ENCODE results near the gene PLPP1.
A peak's percentile ranks its signal among the peaks of the same experiment; 100 is the strongest.

PLPP1 gene

DNA sequence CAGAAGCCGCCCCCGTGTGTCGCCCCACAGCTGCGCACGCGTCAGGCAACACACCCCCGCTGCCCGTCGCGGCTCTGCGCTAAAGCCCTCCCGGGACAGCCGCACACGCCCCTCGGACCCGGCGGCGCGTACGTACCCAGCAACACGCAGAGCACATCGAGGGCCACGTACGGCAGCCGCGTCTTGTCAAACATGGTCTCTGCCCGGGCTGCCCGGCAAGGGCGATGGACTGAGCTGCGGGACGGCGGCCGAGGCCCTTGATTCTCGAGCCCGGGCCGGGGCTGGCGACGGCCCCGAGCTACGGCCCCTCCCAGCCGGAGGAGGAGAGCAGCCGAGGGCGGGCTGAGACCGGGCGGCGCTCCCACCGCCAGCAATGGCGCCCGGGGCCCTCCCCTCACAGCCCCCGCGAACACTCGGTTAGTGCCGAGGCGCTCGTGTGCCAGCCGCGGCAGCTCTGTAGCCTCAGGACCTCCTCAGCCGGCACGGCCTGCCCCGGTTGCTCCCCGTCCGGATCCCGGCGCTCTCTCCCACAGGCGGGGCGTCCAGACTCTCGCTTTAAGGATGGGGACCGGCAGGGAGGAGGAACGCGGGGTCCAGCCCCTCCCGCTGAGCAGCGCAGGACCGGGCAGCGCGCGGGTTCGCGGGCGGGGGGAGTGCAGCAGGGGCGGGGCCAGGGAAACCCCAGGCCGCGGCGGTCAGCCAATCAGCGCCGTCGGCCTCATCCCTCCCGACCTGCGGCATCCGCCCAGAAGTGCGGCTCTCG is at the start of gene PLPP1:
PLPP1 (minus strand) TSS at position 529 of the 763 bp plus-strand sequence; CDS start at position 194, 335 bp downstream.
- DNase-seq = peak; percentile 96

DNA sequence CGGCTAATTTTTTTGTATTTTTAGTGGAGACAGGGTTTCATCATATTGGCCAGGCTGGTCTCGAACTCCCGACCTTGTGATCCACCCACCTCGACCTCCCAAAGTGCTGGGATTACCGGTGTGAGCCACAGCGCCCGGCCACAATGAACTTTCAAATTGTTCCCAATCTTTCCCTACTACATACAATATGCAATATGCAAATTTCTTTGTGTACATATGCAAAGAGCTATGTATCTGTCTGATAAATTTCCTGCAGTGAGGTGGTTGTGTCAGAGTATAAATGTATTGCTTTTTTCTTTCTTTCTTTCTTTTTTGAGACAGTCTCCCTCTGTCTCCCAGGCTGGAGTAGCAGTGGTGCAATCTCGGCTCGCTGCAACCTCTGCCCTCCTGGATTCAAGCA is 48.8 kb upstream of the PLPP1 start:
- DNase-seq = no peak

DNA sequence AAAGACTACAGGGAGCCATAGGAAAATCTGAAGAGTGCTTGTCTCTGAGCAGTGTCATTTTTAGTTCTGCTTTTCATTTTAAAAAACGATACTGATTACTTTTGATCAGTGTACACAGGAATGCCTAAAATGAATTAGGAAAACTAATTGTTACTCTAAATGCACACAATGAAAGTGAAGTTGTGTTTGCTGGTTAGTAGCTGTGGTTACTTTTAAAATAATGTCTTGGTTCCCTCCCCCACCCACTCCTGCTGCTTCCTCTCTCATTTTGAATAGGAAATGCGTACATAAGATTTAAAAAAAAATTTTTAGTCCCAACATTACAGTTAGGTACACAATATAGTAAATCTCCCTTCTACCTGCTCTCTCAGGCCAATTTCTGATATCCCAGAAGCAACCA is 47.5 kb upstream of the PLPP1 start:
- DNase-seq = no peak

DNA sequence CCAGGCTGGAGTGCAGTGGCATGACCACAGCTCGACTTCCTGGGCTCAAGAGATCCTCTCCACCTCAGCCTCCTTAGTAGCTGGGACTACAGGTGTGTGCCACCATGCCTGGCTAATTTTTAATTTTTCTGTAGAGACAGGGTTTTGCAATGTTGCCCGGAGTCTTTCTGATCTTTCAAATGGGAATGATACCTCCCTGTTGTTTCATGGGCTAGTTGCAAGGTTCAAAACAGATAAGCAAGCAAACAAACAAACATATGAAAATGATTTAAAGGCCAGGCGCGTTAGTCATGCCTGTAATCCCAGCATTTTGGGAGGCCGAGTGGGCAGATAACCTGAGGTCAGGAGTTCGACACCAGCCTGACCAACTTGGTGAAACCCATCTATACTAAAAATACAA is 45.3 kb upstream of the PLPP1 start:
- DNase-seq = no peak

DNA sequence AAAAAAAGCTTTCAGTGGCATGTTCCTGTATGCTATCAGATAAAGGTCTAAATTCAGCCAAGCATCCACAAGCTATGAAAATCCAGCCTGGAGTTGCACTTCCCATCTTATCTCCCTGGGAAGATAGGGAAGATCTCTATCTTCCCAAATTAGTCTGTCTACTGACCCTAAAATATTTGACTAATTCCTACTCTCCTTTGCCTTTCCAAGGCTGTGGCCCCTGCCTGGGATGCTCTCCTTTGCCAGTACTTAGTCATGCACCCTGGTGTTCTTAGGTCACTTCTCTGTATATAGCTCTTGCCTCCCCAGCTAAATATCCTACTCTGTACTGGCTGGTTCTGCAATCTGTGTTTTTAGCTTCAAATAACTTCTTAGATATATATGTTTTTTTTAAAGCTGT is 44.0 kb upstream of the PLPP1 start:
- peak; percentile 13 for DNase-seq

DNA sequence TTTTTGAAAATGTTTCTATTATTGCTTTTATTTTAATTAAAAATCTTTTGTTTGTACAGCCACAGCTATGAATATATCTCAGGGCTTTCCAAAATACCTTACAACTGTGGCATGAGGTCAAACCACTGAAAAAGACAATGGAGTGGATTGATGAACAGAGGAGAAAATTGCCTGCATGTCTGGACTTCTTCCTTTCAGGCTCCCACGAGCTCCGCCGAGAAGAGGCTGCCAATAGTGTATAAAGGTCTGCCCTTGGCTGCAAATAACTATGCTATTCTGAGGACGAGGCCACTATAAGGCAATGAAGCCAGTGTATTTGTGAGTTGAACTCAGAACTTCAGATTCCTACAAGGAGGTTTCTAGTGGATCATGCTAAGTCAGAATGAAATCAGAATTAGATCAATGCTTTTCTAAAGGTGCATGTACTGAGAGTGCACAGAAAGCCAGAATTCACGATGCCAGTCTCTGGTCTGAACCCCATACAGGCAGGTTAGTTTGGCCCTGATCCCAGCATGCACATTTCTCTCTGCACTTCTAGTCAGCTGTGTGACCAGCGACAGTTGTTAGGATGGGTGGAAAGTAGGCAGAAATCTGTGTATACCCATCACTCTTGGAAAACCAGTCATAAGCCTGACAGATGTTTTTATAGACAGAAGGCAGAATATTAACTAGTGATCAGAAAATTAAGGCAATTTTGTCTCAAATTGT is 42.7 kb upstream of the PLPP1 start:
- DNase-seq = peak; percentile 75

DNA sequence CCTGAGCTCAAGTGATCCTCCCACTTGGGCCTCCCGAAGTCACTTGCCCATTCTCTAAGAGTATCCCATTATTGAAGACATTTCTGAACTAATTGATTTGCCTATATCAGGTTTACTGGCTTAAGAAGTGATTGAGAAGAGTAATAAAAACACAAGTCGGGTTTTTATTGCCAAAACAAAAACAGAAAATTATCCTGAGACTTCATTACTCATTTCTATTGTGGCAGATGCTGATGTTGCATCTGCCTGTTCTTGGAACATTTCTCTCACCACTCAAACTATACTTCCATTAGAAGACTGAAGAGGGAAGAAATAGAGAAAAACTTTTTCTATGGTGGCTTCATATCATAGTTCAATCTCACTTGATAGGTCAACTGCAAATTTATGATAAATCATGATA is 41.9 kb upstream of the PLPP1 start:
- no peak for DNase-seq

DNA sequence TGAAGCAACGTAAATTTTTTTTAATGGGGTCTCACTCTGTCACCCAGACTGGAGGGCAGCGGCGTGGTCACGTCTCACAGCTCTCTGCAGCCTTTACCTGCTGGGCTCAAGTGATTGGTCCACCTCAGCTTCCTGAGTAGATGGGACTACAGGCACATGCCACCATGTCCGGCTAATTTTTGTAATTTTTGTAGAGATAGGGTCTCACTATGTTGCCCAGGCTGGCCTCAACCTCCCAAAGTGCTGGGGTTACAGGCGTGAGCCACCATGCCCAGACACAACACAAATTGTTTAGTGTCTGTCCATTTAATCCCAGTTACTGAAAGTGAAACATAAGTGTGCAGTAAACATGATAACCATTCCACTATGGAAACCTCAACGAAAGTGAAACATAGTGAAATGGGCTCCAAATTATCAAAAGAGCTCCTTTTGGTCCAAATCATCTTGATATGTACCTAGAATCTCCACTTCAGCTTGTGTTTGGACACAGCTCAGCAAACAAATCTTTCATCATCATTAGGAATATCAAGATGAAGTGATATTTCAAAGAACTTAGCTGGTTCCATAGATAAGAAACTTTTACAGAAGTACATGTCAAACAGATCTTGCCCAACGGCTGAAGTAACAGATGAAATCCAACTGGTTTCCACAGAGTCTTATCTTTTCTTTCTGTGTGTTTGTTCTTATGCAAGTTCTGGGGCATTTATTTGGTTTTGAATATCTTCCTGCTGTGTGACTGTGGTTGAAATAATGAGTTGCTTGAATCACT is 41.2 kb upstream of the PLPP1 start:
- no peak for DNase-seq

DNA sequence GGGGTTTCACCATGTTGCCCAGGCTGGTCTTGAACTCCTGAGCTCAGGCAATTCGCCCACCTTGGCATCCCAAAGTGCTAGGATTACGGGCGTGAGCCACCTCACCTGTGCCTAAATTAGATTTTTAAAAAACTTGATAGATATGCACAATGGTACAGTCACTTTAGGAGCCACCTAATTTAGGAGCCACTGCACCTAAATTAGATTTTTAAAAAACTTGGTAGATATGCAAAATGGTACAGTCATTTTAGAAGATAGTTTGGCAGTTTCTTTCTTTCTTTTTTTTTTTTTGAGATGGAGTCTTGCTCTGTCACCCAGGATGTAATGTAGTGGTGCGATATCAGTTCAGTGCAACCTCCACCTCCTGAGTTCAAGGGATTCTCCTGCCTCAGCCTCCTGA is 37.8 kb upstream of the PLPP1 start:
- no peak for DNase-seq

DNA sequence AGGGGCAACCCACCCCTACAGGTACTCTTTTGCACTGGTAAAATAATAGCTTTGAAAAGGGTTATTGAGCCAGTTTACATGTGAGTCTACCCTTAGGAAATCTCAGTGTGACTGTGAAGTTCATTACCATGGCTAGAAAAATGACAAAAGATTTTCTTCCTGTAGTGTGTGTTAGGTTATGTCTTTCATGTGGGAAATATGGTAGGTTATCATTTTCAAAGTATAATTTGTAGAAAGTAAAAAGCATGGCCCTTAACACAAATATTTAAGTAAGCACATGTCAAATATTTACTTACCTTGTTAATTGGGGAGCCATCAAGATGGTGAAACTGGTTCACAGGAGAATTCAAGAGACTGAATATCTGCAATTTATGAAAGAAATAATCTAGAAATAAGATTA is 37.3 kb upstream of the PLPP1 start:
- peak; percentile 89 for DNase-seq

DNA sequence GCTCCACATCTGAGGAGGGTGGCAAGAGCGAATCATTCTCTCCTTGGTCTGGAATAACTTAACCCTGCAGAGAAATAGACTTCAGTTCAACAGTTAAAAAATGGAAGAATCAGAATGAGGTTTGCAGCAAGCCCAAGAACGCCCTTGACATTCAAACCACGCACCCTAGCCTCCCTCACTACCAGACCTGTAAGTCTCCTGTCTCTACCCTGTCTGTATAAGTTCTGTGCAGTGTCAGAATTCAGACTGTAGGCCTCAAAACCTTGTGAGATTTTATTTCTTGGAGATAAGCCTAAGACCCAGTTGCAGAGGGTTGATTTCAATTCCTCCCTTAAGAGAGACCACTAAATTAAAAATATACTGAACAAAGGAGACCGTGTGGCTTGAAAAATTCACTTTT is 35.8 kb upstream of the PLPP1 start:
- DNase-seq = peak; percentile 21

DNA sequence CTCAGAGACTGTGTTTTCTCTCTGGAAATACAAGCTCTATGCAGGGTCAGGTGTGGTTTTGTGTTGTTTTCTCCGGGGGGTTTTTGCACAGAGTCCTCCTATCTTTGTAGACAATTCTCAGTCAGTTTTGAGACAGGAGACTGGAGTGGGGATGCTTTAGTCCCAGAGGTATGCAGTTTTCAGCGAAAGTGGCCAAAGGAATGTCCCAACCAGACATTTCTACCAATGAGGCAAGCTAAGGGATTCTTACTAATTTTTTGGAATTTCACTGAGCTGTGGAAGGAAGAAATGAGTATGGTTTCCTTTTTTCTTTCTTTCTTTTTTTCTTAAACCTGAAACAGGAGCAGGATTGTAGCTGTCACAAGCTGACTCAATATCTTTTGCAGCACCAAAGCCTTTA is 35.3 kb upstream of the PLPP1 start:
- no peak for DNase-seq

DNA sequence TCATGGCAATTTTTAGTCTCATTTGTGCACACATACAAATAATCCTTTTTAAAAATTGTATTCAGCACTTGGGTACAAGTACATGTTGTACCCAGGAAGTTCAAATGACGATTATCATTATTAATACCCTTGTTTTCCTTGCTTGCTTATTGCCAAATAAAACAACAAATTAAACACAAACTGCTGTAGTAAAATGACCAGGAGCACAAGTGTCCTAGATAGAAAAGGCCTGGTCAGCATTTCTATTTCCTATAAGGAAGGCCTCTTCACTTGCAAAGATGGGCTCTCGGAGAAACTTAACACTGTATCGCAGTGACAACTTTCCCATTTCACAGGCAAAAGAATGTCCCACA is 34.7 kb upstream of the PLPP1 start:
- no peak for DNase-seq

DNA sequence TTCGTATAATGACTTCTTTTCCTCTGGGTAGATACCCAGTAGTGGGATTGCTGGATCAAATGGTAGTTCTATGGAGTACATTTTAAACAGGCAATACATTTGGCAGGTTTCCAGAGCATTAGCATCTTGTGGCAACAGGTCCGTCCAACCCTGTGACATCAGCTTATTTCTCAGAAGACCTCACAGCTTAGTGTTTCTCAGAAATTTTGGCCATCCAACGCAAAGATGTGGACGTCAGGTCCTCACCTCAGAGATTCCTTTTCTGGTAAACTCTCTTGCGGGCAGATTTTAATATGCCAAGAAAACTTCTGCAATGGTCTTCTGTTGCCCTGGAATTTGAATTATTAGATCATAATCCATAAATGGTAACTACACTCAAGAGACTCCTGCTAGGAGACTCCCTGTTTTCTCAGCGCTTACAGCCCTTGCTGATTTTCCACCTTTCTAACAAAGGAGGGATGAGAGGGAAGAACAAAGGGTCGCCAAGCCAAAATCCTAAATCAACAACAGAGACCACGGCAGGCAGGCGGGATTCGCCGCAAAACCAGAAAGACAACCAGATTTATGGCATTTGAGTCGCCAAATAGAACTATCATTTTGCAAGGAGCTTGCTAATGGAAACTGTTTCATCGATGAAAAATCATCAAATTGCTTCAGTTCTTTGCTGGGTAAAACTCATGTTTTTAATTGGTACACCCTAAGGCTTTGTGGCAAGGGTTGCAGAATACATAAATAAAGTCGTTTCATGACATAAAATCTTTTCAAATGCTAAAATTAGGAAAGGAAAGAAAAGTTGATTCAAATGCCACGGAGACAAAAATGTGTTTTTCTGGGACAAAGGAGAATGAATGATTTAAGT is 34.1 kb upstream of the PLPP1 start:
- peak; percentile 46 for DNase-seq

DNA sequence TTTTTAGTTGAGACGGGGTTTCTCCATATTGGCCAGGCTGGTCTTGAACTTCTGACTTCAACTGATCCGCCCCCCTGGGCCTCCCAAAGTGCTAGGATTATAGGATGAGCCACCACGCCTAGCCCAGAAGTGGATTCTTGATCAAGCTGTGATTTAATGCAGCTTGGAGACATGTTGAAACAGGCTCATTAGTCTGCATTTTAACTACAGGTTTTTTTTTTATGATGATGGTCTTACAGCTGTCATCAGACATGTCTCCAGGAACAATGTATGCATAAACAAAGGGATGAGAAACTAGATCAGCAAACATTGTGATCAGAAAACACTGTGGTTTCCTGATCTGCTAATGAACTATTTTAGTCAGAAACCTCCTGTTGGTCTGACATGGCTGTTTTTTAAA is 30.0 kb upstream of the PLPP1 start:
- peak; percentile 87 for DNase-seq

DNA sequence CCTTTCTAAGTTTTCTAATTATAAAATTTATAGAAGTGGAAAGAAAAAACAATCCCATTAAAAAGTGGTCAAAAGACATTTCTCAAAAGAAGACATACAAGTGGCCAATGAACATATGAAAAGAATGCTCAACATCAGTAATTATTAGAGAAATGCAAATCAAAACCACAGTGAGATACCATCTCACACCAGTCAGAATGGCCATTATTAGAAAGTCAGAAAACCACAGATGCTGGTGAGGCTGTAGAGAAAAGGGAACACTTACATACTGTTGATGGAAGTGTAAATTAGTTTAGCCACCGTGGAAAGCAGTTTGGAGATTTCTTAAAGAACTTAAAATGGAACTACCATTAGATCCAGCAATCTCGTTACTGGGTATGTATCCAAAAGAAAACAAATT is 23.7 kb upstream of the PLPP1 start:
- DNase-seq = no peak

DNA sequence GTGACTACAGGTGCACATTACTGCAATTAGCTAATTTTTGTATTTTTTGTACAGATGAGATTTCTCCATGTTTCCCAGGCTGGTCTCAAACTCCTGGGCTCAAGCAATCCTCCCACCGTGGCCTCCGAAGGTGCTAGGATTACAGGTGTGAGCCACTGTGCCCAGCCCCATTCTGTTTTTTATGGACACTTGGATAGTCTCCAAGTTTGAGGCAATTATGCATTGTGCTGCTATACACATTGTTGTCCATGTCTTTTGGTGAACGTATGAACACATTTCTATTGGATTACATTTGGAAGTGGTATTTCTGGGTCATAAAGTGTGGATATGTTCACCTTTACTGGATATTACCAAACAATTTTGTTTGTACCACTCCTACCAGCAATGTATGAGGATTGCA is 22.4 kb upstream of the PLPP1 start:
- peak; percentile 88 for DNase-seq

DNA sequence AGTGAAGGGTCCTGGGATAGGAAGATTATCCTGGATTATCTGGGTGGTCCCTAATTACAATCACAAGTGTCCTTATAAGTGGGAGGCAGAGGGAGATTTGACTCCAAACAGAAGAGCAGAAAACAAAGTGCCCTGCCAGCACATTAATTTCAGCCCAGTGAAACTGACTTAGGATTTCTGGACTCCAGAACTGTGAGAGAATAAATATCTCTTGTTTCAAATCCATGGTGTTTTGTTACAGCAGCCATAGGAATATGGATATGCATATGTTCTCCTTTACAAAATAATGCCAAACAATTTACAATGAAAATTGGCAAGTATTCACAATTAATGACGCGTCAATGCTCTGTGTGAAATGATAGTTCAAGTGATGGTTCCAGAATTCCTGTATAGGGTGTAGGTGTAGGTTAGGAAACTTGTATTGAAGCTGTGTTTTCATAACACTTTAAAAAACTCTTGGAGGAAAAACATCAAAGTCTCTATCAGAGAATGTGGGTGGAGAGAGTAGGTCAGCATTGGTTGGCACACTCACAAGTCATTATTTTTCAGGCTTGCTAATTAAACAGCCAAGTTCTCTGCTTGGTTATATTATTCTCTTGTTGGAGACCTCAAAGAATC is 19.9 kb upstream of the PLPP1 start:
- peak; percentile 33 for DNase-seq

DNA sequence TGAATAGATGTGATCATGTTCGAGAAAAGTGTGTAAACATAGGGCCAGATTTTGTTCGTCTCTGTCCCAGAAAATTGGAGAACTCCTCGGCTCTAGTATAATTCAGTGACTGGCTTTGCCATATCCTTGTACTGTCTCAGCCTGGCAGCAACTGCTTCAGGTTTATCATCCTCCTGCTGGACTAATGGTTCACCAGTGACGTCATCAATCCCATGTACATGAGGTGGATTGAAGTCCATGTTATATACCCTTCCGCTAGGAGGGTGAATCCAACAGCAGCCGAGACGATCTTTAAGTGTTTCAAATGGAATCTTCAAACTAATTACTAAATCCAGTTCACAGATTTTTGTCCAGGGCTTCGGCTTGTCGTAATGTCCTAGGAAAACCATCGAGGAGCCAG is 17.1 kb upstream of the PLPP1 start:
- no peak for DNase-seq

DNA sequence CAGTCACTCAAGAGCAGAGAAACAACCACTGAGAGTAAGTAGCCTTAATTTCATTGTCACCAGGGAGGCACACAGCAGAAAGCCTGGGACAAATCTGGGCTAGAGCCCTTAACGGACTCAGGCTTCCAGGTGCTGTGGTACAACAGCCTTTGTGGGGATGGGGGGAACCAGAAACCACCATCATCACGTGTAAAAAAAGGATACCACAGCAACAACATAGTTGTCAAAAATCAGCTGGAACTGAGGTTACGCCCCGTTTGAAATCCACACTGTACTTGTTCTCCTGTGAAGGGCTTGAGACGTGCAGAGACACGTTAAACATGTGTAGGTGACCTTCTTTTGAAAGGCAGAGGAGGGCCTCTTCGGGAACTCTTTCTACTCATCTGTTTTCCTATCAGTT is 16.6 kb upstream of the PLPP1 start:
- peak; percentile 31 for DNase-seq

DNA sequence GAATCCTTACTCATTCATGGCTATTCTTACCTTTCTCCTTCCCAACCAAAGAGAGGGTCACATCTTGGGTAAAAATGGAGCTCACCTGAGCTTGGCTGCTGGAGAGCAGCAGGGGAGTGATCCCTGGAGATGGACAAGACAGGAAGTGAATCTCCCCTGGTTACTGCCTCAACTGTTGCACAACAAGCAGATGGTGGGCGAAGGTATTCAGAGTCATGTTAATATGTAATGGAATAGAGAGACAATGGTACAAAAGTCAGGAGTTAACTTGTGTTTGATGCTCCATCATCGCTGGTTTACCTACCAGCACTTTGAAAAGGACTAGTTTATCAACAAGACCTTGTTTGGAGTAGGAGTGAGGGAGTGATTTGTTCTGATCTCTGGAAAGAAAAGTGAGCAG is 13.0 kb upstream of the PLPP1 start:
- peak; percentile 23 for DNase-seq

DNA sequence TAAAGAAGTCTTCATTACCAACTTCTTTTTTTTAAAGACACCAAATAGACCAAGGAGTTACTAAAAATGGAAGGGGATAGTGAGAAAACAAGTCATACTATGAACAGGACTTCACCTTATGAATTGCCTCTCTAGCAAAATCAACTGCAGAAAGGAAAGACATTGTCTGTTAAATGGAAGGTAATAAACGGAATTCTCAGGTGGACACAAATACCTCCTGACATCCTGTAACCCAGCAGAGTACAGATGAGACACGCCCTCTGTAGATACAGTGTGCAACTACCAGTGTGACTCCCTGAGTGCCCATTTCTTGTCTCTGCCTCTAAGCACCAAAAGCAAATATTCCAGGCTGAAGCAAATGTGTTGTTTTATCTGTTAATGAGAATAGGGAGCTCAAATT is 12.2 kb upstream of the PLPP1 start:
- DNase-seq = peak; percentile 80

DNA sequence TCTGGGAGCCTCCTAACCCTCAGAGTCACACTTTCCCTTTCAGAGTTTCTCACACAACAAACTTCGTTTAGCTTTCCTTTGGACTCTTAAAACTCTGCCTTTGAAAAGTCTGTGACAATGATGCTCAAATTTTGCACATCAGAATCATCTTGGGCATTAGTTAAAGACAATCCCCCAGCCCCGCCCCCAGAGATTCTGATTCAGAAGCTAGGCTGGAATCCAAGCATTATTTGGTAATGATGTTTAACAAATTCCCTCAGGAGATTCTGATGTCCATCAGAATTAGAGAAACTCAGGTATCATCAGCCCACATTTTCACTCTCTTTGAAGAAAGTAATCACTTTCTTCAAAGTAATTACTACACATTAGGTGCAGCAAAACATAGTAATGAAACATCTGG is 9.6 kb upstream of the PLPP1 start:
- no peak for DNase-seq
